Measurements from ENCODE around the gene KDM2B. TPM values are rescaled to one million over a fixed set of nuclear protein-coding genes. Genes with fewer than 3 reads are reported as not detected.

KDM2B gene
- total and polyA plus RNA-seq, 10 of the 15 experiments (the other 5 are each of a cell fraction or from before 2014, with no cell fraction given), result 13.6 to 124 (median 40.4) TPM

GRCh38 chr12:121534495-121535148, 46.2 kb downstream of the KDM2B start (continued):
- no peak; the same call in 1 of the 2 replicates for TF ChIP-seq ZBTB40 (IDR thresholded peaks at IDR 0.05; ENCODE audit: borderline replicate concordance)
- peak; percentile 77 for TF ChIP-seq RELA (IDR thresholded peaks at IDR 0.05; ENCODE audit: borderline replicate concordance, partially characterized antibody)
- peak; percentile 45; the same call in 1 of the 2 replicates for TF ChIP-seq RUNX3 (IDR thresholded peaks at IDR 0.05; ENCODE audit: low read length)
- no peak for TF ChIP-seq KDM1A (IDR thresholded peaks at IDR 0.05; ENCODE audit: borderline replicate concordance)
- no peak for TF ChIP-seq GABPA (IDR thresholded peaks at IDR 0.05; ENCODE audit: low read depth)
- TF ChIP-seq POLR2A (IDR thresholded peaks at IDR 0.05; ENCODE audit: low read depth, low read length), result peak; percentile 61
- TF ChIP-seq REST (IDR thresholded peaks at IDR 0.05; ENCODE audit: low read depth, low read length), result no peak
- TF ChIP-seq TBL1XR1 (IDR thresholded peaks at IDR 0.05; ENCODE audit: low read depth, low read length), result 0 out of 2 replicates have a peak, but pooled peaks have one; percentile 14
- TF ChIP-seq USF2 (IDR thresholded peaks at IDR 0.05; ENCODE audit: borderline replicate concordance, low read depth, low read length), result peak; percentile 18; the same call in 1 of the 2 replicates
- peak; percentile 95 for TF ChIP-seq MLLT1 (IDR thresholded peaks at IDR 0.05)
- TF ChIP-seq CBFB (IDR thresholded peaks at IDR 0.05; ENCODE audit: low read depth), result no peak

All from GM12878 (cell line).